Heart left ventricle (tissue), 16 donors: ENCODE data around the gene FEN1. TPM values are rescaled to one million over a fixed set of nuclear protein-coding genes. Genes with fewer than 3 reads are reported as not detected.

Experiments used
- ATAC-seq, 4 donors: fragments of 200-7000 bp; cut with Tn5 transposase; one replicate each; pipeline ENCODE4 v1.9.1; 2020 to 2022; ENCODE audit warnings: moderate library complexity in 4 of 4, mild to moderate bottlenecking in 3 of 4, moderate number of reproducible peaks in 1 of 4
- DNase-seq, 5 donors: peaks; one replicate each; pipeline ENCODE4 v3.0.0-alpha.2; 2020
- H3K27ac ChIP-seq, 12 donors: fragments of 200-600 bp; sonication (generic) in 4 of 12; one replicate each; pipeline versions ENCODE4 v1.5.0 to v1.8.0; 2016 to 2022; ENCODE audit warnings: mild to moderate bottlenecking in 2 of 12
- H3K27me3 ChIP-seq, 9 donors: fragments of 200-600 bp; sonication (generic) in 2 of 9; one replicate each; pipeline versions ENCODE4 v1.5.1 to v1.8.0; 2016 to 2022; ENCODE audit warnings: mild to moderate bottlenecking in 3 of 9
- H3K36me3 ChIP-seq, 9 donors: fragments of 200-600 bp; sonication (generic) in 2 of 9; one replicate each; pipeline versions ENCODE4 v1.5.0 to v1.8.0; 2018 to 2022; ENCODE audit warnings: mild to moderate bottlenecking in 2 of 9
- H3K4me1 ChIP-seq, 12 donors: fragments of 200-600 bp; sonication (generic) in 4 of 12; one replicate each; pipeline versions ENCODE4 v1.5.0 to v1.8.0; 2016 to 2022; ENCODE audit warnings: mild to moderate bottlenecking in 3 of 12
- H3K4me3 ChIP-seq, 12 donors: fragments of 200-600 bp; sonication (generic) in 4 of 12; one replicate each; pipeline versions ENCODE4 v1.5.0 to v1.8.0; 2017 to 2022; ENCODE audit warnings: mild to moderate bottlenecking in 9 of 12, moderate library complexity in 4 of 12
- H3K9me3 ChIP-seq, 12 donors: fragments of 200-600 bp; sonication (generic) in 4 of 12; one replicate each; pipeline versions ENCODE4 v1.5.0 to v1.8.0; 2016 to 2022; ENCODE audit warnings: mild to moderate bottlenecking in 1 of 12
- POLR2A ChIP-seq, 2 donors: fragments of 450-650 bp; IDR thresholded peaks; one replicate each; pipeline ENCODE4 v1.6.1; 2017; ENCODE audit warnings: antibody characterized with exemption in 2 of 2, mild to moderate bottlenecking in 2 of 2, moderate library complexity in 2 of 2
- WGBS, 4 donors: extraction: QIAGEN DNeasy Blood & Tissue Kit in 2 of 4; methylation state at CpG; one replicate each; pipeline versions ENCODE4 v1.1.5 to v1.1.7; 2013 to 2018; 5-methylcytosine and 5-hydroxymethylcytosine counted together
- intact Hi-C, 10 donors: fragments of 100-400 bp; cut with DNase I; formaldehyde crosslinking; loops; one replicate each; pipeline versions ENCODE4 v1.11.1 to v1.14.2; 2022
- polyA plus RNA-seq, 2 donors: library from polyadenylated mRNA; stranded (reverse); fragments of 200-250 nt; gene quantifications; one replicate each; pipeline ENCODE4 v1.2.3, GENCODE V29; 2013
- total RNA-seq, 9 donors: library from RNA; depleted of rRNA in 2 of 9; stranded (reverse); fragments of >200 nt in 2 of 9; fragmentation: NEBNext Ultra II Directional in 3 of 9; extraction: Animal tissue kit (Norgen Biotek cat#: 25700) in 3 of 9; gene quantifications; one replicate each; pipeline versions ENCODE4 v1.1.0 to v1.2.4, GENCODE V29; 2016 to 2023
- TF ChIP-seq, protein P1 (sequence below), 12 donors: fragments of 200-600 bp; sonication (generic) in 4 of 12; IDR thresholded peaks; one replicate each; pipeline versions ENCODE4 v1.5.0 to v1.8.0; 2018 to 2022; ENCODE audit warnings: antibody characterized with exemption in 12 of 12, mild to moderate bottlenecking in 5 of 12
- donor health status: ischemic (EF 13 %, LVEDD 7.1; RV severe dilation, severe dysfunction).
- donor health status: healthy with polysubstance abuse.
- donor health status: DM: no; HTN: yes; CAD: no.
- donor health status: DM: no; HTN: no; CAD: no.
- donor health status: ischemic (EF 25% LVEDD 6.9; RV normal size, moderate dysfunction).
- donor health status: ischemic (EF 25% LVEDD 5.7; RV mildly dilated, moderate dysfunction).
- donor health status: healthy.
- donor health status: DM: yes; HTN: yes; CAD: no.
- donor health status: ischemic (EF 35%, LVEDD 5.7; RV mildly dilated, moderate dysfunction).
- donor health status: nonischemic (EF 11% LVEDD 7.7; RV severe dilation, severe dysfunction).
- donor health status: DM: yes; HTN: yes; CAD: no.
- donor health status: PGD.
- donor health status: ischemic (EF 29% LVEDD 5.4; RV normal size, mild dysfunction).
- donor health status: nonischemic (EF 23%, LVEDD 6.1; RV moderate dilation, normal function).

Gene FEN1
- total and polyA plus RNA-seq, 11 donors, result 2.6 to 13.7 (median 6.8) TPM

GRCh38 chr11:61752925-61753521, 39.7 kb upstream of the FEN1 start:
- 38 to 46% (median 42%) methylated on average over 17 of the region's 17 CpGs for WGBS, 4 donors
- intact Hi-C loops, result loop anchor here in 5 of 10 donors (2.0 to 5.0 kb wide), 2 partner anchors 354 to 356 kb away; no protein-coding TSS in a partner anchor
- Histone ChIP-seq H3K4me1 (peaks cover 0 to 19% (median 4%) of the 10 kb centered on the region in 12 donors), H3K27ac (no peak overlapping the region), H3K4me3 (peak overlapping the region in 11 of 12 donors; percentile 2 to 59 (median 51)), H3K36me3 (no peaks in the 10 kb centered on the region), H3K9me3 (no peaks in the 10 kb centered on the region), H3K27me3 (peaks cover 0 to 7% (median 2%) of the 10 kb centered on the region in 9 donors)
- no peak for TF ChIP-seq POLR2A (IDR thresholded peaks at IDR 0.05)
- TF ChIP-seq, protein P1, sequence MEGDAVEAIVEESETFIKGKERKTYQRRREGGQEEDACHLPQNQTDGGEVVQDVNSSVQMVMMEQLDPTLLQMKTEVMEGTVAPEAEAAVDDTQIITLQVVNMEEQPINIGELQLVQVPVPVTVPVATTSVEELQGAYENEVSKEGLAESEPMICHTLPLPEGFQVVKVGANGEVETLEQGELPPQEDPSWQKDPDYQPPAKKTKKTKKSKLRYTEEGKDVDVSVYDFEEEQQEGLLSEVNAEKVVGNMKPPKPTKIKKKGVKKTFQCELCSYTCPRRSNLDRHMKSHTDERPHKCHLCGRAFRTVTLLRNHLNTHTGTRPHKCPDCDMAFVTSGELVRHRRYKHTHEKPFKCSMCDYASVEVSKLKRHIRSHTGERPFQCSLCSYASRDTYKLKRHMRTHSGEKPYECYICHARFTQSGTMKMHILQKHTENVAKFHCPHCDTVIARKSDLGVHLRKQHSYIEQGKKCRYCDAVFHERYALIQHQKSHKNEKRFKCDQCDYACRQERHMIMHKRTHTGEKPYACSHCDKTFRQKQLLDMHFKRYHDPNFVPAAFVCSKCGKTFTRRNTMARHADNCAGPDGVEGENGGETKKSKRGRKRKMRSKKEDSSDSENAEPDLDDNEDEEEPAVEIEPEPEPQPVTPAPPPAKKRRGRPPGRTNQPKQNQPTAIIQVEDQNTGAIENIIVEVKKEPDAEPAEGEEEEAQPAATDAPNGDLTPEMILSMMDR (IDR thresholded peaks at IDR 0.05), result no peak
- ATAC-seq (no peak), DNase-seq (no peak)

DNA sequence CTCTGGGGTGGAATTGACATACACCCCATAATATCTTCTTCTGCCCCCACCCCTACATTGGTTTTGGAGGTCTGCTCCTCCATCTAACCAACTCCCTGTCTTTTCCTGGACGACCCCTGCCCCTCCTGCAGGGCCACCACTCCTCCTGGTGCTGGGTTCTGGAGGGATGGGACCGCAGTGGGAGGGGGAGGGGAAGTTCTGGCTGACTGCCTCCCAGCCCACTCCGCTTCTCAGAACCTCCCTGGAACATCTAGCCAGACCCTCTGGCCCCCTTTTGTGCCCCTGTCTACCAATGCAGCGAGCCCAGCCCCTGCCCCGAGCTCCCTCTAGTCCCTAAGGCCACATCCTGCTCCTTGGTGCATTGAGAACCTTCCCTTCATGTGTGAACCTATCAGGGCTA, 39.0 kb upstream of the FEN1 start:
- TF ChIP-seq, protein P1 (IDR thresholded peaks at IDR 0.05), result no peak
- TF ChIP-seq POLR2A (IDR thresholded peaks at IDR 0.05), result no peak

GRCh38 chr11:61754534-61755482, 37.9 kb upstream of the FEN1 start:
- Histone ChIP-seq H3K36me3 (no peaks in the 10 kb centered on the region), H3K9me3 (no peaks in the 10 kb centered on the region), H3K27ac (no peak overlapping the region), H3K27me3 (peaks cover 0 to 7% (median 2%) of the 10 kb centered on the region in 9 donors), H3K4me1 (peaks cover 0 to 17% (median 2%) of the 10 kb centered on the region in 12 donors), H3K4me3 (no peak overlapping the region)
- peak in 1 of 4 donors; percentile 5 for ATAC-seq
- intact Hi-C loops, result loop anchor here in 4 of 10 donors (5.0 kb wide), 1 partner anchor 352 kb away; no protein-coding TSS in a partner anchor
- no peak for DNase-seq
- WGBS, 4 donors, result 86 to 90% (median 87%) methylated on average over 15 to 31 of the region's 31 CpGs
- TF ChIP-seq POLR2A (IDR thresholded peaks at IDR 0.05), result no peak
- TF ChIP-seq, protein P1 (IDR thresholded peaks at IDR 0.05), result no peak

More for the DNA sequence above, 39.0 kb upstream of the FEN1 start:
- H3K9me3 ChIP-seq, result no peaks in the 10 kb centered on the region
- ATAC-seq, result no peak
- H3K4me3 ChIP-seq, result no peak overlapping the region
- intact Hi-C loops, result loop anchor here in 5 of 10 donors (2.0 to 5.0 kb wide), 2 partner anchors 354 to 355 kb away; no protein-coding TSS in a partner anchor
- no peak for DNase-seq
- H3K36me3 ChIP-seq, result no peaks in the 10 kb centered on the region
- H3K27me3 ChIP-seq, result peaks cover 0 to 7% (median 2%) of the 10 kb centered on the region in 9 donors
- no peak overlapping the region for H3K27ac ChIP-seq
- 83 to 100% (median 92%) methylated on average over 5 of the region's 5 CpGs for WGBS, 4 donors
- H3K4me1 ChIP-seq, result peaks cover 0 to 17% (median 2%) of the 10 kb centered on the region in 12 donors

GRCh38 chr11:61756147-61756451, 36.6 kb upstream of the FEN1 start:
- DNase-seq (no peak), ATAC-seq (no peak)
- intact Hi-C loops, result no loop called here
- Histone ChIP-seq H3K27me3 (peaks cover 0 to 7% (median 2%) of the 10 kb centered on the region in 9 donors), H3K27ac (no peak overlapping the region), H3K4me1 (peaks cover 0 to 17% (median 2%) of the 10 kb centered on the region in 12 donors), H3K4me3 (no peak overlapping the region), H3K36me3 (no peaks in the 10 kb centered on the region), H3K9me3 (no peaks in the 10 kb centered on the region)
- no peak for TF ChIP-seq POLR2A (IDR thresholded peaks at IDR 0.05)
- TF ChIP-seq, protein P1 (IDR thresholded peaks at IDR 0.05), result no peak
- 73 to 85% (median 80%) methylated on average over 4 of the region's 4 CpGs for WGBS, 4 donors
